Fibroblast of lung (primary cell): ENCODE results near the gene CDH5.

Experiments
- EZH2 ChIP-seq: IDR thresholded peaks from 2 replicates; pipeline ENCODE4 v1.5.1; 2012; ENCODE audit warnings: low read length, control low read depth, mild to moderate bottlenecking; ENCODE audit errors: missing control alignments
- TF ChIP-seq, protein P1 (sequence below), 2 donors: IDR thresholded peaks in 1 of 2; conservative IDR thresholded peaks in 1 of 2; 1 replicate in 1 of 2; 2 replicates in 1 of 2; pipeline ENCODE4 v1.5.1; 2011 to 2012; ENCODE audit warnings: low read length in 2 of 2, control low read depth in 1 of 2, inconsistent platforms in 1 of 2, low read depth in 1 of 2, mild to moderate bottlenecking in 1 of 2

DNA sequence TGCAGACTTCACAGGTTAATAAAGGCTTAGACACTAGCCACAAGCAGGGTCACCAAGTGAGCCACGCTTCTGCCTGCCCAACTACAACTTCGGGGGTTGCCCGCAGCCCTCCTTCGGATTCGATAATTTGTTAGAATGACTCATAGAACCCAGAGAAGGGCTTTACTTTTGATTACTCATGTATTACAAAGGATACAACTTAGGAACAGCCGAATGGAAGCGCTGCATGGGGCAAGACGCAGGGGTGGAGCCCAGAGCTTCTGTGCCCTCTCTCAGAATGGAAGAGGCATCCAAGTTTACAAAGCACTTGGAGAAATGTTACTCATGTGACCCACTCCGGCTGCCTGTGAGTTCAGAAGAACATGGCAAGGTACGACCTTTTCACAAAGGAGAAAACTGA lies 7.5 kb upstream of the CDH5 start:
- TF ChIP-seq, protein P1, sequence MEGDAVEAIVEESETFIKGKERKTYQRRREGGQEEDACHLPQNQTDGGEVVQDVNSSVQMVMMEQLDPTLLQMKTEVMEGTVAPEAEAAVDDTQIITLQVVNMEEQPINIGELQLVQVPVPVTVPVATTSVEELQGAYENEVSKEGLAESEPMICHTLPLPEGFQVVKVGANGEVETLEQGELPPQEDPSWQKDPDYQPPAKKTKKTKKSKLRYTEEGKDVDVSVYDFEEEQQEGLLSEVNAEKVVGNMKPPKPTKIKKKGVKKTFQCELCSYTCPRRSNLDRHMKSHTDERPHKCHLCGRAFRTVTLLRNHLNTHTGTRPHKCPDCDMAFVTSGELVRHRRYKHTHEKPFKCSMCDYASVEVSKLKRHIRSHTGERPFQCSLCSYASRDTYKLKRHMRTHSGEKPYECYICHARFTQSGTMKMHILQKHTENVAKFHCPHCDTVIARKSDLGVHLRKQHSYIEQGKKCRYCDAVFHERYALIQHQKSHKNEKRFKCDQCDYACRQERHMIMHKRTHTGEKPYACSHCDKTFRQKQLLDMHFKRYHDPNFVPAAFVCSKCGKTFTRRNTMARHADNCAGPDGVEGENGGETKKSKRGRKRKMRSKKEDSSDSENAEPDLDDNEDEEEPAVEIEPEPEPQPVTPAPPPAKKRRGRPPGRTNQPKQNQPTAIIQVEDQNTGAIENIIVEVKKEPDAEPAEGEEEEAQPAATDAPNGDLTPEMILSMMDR (conservative IDR thresholded peaks at IDR 0.05 in 1 of 2, IDR thresholded peaks at IDR 0.05 in 1 of 2; ENCODE audit: low read depth in 1 of 2, low read length in 2 of 2), result no peak
- no peak for TF ChIP-seq EZH2
